Measurements from ENCODE around the gene IZUMO1.
"Not testable (repeated sequence)": the region's sequence is repeated elsewhere in the genome, so short reads cannot be mapped to it uniquely, and the experiment has no call there.

IZUMO1 gene

DNA sequence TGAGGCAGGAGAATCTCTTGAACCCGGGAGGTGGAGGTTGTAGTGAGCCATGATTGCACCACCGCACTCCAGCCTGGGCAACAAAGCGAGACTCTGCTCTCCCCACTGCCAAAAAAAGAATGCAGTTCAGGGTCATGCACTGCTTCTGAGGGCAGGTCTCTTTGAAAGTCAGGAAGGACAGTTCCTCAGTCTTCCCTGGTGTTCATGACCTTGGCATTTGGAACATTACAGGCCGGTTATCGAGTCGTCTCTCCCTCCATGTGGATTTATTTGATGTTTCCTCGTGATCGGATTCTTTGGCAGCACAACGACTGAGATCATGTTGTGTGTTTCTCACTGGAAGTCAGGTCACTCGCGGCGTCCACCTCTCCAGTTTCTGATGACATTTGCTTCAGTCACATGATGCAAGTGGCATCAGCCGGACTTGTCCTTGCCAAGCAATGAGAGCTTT is 25.8 kb upstream of the IZUMO1 start:
- TF ChIP-seq POLR2A (IDR thresholded peaks at IDR 0.05; ENCODE audit: extremely low read depth, insufficient read length) (no peak), MYC (IDR thresholded peaks at IDR 0.05; ENCODE audit: low read depth, low read length) (no peak)
- TF ChIP-seq, protein P1, sequence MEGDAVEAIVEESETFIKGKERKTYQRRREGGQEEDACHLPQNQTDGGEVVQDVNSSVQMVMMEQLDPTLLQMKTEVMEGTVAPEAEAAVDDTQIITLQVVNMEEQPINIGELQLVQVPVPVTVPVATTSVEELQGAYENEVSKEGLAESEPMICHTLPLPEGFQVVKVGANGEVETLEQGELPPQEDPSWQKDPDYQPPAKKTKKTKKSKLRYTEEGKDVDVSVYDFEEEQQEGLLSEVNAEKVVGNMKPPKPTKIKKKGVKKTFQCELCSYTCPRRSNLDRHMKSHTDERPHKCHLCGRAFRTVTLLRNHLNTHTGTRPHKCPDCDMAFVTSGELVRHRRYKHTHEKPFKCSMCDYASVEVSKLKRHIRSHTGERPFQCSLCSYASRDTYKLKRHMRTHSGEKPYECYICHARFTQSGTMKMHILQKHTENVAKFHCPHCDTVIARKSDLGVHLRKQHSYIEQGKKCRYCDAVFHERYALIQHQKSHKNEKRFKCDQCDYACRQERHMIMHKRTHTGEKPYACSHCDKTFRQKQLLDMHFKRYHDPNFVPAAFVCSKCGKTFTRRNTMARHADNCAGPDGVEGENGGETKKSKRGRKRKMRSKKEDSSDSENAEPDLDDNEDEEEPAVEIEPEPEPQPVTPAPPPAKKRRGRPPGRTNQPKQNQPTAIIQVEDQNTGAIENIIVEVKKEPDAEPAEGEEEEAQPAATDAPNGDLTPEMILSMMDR (IDR thresholded peaks at IDR 0.05; ENCODE audit: low read depth, low read length) = no peak
- TF ChIP-seq, protein P2, sequence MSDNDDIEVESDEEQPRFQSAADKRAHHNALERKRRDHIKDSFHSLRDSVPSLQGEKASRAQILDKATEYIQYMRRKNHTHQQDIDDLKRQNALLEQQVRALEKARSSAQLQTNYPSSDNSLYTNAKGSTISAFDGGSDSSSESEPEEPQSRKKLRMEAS (IDR thresholded peaks at IDR 0.05; ENCODE audit: low read depth, low read length) = no peak
- H3K4me3 ChIP-seq (ENCODE audit: low read depth, low read length) = no peak overlapping the region
- no peak for DNase-seq (ENCODE audit: low read depth)

DNA sequence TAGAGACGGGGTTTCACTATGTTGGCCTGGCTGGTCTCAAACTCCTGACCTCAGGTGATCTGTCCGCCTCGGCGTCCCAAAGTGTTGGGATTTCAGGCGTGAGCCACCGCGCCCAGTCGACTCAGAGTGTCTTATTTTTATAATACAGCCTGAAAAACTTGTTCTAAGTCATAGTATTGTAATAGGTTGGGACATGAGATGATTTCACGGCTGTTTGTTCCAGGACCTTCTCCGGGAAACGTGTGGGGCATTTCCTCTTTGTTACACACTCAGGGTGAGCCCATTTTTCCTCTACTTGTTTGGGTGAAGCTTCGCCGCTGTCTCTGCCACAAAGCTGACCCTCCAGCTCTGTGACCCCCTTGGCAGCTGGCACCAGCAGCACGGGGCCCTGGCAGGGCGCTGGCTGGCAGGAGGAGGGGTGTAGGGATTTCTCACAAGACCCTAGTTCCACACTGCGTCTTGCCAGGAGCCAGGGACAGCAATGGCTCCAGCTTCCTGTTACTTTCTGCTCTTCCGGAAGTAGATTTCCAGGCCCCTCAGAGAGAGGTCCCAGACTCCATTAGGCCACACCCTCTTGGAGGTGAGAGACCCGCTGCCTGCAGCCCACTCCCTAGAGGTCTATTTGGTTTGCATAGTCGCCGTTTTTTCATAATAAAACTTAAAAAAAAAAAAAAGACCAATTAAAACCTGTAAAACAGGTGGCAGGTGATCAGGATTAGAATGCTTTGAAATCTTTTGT is 24.2 kb upstream of the IZUMO1 start:
- TF ChIP-seq MYC (IDR thresholded peaks at IDR 0.05; ENCODE audit: low read depth, low read length) = no peak
- TF ChIP-seq POLR2A (IDR thresholded peaks at IDR 0.05; ENCODE audit: extremely low read depth, insufficient read length) = no peak
- no peak overlapping the region for H3K4me3 ChIP-seq (ENCODE audit: low read depth, low read length)
- DNase-seq (ENCODE audit: low read depth) = no peak

DNA sequence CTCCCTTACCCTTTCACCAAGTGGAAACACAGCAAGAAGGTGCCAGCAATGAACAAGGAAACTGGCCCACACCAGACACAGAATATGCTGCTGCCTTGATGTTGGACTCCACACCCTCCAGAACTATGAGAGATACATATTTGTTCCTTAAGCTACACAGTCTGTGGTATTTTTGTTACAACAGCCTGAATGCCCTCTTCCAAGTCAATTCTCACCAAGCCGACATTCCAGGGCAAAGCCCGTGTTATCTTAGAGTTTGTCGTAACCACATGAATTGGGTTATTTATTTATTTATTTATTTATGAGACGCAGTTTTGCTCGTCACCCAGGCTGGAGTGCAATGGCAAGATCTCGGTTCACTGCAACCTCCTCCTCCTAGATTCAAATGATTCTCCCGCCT is 23.6 kb upstream of the IZUMO1 start:
- no peak for TF ChIP-seq POLR2A (IDR thresholded peaks at IDR 0.05; ENCODE audit: extremely low read depth, insufficient read length)
- TF ChIP-seq, protein P2 (IDR thresholded peaks at IDR 0.05; ENCODE audit: low read depth, low read length) = no peak
- TF ChIP-seq, protein P1 (IDR thresholded peaks at IDR 0.05; ENCODE audit: low read depth, low read length) = no peak
- TF ChIP-seq MYC (IDR thresholded peaks at IDR 0.05; ENCODE audit: low read depth, low read length) = no peak
- DNase-seq (ENCODE audit: low read depth) = no peak
- no peak overlapping the region for H3K4me3 ChIP-seq (ENCODE audit: low read depth, low read length)

DNA sequence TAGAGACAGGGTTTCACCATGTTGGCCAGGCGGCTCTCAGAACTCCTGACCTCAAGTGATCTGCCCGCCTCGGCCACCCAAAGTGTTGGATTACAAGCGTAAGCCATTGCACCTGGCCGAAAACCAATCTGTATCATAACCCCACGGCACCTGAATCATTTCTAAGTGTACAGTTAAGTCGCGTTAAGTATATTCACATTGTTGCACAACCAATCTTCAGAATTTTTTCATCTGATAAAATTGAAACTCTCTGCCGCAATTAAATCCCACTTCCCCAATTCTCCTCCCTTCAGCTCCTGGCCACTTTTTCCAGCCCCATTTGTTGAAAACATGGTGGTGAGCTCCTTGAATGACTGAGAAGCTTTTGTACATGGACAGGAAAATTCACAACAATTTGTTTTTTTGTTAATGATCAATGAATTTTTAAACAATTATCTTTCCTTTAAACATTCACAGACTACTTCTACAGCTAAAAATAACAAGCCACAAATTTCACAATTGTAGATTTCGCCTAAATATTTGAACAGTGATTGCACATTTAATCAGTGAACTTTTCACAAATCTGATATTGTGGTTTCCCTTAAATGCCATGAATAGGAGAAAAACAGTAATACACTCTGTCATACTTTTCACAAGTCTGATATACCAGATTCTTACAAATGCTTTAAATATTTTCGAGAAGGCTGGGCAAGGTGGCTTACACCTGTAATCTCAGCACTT is 22.4 kb upstream of the IZUMO1 start:
- TF ChIP-seq, protein P2 (IDR thresholded peaks at IDR 0.05; ENCODE audit: low read depth, low read length) = no peak
- TF ChIP-seq, protein P1 (IDR thresholded peaks at IDR 0.05; ENCODE audit: low read depth, low read length) = no peak
- TF ChIP-seq POLR2A (IDR thresholded peaks at IDR 0.05; ENCODE audit: extremely low read depth, insufficient read length) (no peak), MYC (IDR thresholded peaks at IDR 0.05; ENCODE audit: low read depth, low read length) (no peak)
- peak; percentile 59 for DNase-seq (ENCODE audit: low read depth)
- H3K4me3 ChIP-seq (ENCODE audit: low read depth, low read length) = no peak overlapping the region

DNA sequence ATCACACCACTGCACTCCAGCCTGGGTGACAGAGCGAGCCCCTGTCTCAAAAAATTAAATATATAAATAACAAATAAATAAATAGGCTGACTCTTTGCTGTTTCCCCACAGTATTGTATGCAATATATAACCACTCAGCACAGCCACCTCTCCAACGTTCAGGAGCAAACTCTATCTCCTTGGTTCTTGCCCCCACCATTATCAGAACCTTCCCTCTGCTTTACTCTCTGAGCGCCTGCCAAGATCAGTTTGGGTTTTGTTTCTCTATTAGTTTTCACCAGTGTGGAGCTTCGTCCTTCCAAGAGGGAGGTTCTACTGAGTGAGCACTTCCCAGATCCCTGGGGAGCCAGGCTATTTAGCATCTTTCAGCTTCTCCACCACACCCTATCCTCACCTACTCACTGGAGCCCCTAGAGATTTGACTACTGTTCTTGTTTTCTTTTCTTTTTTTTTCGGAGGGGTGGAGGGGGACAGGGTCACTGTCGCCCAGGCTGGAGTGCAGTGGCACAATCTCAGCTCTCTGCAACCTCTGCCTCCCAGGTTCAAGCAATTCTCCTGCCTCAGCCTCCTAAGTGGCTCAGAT is 21.6 kb upstream of the IZUMO1 start:
- not testable (repeated sequence) for DNase-seq (ENCODE audit: low read depth); H3K4me3 ChIP-seq (ENCODE audit: low read depth, low read length)

DNA sequence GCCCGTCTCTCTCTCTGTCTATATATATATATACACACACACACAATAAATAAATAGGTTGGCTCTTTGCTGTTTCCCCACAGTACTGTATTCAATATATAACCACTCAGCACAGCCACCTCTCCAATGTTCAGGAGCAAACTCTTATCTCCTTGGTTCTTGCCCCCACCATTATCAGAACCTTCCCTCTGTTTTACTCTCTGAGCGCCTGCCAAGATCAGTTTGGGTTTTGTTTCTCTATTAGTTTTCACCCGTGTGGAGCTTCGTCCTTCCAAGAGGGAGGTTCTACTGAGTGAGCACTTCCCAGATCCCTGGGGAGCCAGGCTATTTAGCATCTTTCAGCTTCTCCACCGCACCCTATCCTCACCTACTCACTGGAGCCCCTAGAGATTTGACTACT is 19.1 kb upstream of the IZUMO1 start:
- not testable (repeated sequence) for DNase-seq (ENCODE audit: low read depth); H3K4me3 ChIP-seq (ENCODE audit: low read depth, low read length)

DNA sequence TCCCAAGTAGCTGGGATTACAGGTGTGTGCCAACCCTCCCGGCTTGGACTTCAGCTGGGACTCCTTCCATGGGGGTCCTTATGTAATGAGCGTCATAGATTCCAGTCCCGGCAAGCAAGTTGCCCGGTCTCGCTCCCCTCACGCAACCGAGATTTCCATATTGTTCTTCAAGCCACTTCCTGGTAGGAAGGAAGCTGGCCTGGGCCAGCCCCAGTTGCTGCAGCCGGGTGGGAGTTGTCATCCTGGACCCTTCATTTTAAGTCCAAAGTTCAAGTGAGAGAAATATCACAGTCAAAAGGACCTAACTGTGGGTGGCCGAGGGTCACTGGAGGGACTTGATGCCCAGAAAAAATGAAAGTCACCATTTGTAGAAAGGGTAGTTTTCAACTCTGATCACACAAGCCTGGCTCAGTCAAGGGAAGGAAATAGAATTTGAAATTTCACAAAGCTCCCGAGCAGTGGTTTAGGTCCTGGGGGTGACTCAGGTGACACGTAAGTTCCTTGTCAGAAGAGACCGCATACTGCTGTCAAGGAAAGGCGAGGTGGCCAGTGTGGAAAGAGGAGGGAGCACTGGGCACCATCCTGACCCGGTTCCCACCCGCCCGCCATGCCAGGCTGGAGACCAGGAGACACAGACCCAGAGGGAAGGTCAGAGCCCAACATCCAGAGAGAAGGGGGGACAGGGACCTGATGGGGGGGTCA is 13.9 kb upstream of the IZUMO1 start:
- no peak overlapping the region for H3K4me3 ChIP-seq (ENCODE audit: low read depth, low read length)
- peak; percentile 66 for DNase-seq (ENCODE audit: low read depth)
- TF ChIP-seq MYC (IDR thresholded peaks at IDR 0.05; ENCODE audit: low read depth, low read length) = no peak
- TF ChIP-seq, protein P2 (IDR thresholded peaks at IDR 0.05; ENCODE audit: low read depth, low read length) = no peak
- TF ChIP-seq POLR2A (IDR thresholded peaks at IDR 0.05; ENCODE audit: extremely low read depth, insufficient read length) = peak; percentile 37
- TF ChIP-seq, protein P1 (IDR thresholded peaks at IDR 0.05; ENCODE audit: low read depth, low read length) = no peak
